Neural progenitor cell (in vitro differentiated cells): ENCODE results near the gene SPEN.

Source experiments
- CTCF ChIP-seq: fragments of 200-600 bp; sonication (generic); IDR thresholded peaks from 2 replicates; pipeline ENCODE4 v1.5.1; 2017; ENCODE audit warnings: antibody characterized with exemption, mild to moderate bottlenecking
- EZH2 ChIP-seq: fragments of 200-600 bp; sonication (generic); IDR thresholded peaks from 2 replicates; pipeline ENCODE4 v1.6.1; 2017; ENCODE audit warnings: antibody characterized with exemption, mild to moderate bottlenecking, moderate library complexity

DNA sequence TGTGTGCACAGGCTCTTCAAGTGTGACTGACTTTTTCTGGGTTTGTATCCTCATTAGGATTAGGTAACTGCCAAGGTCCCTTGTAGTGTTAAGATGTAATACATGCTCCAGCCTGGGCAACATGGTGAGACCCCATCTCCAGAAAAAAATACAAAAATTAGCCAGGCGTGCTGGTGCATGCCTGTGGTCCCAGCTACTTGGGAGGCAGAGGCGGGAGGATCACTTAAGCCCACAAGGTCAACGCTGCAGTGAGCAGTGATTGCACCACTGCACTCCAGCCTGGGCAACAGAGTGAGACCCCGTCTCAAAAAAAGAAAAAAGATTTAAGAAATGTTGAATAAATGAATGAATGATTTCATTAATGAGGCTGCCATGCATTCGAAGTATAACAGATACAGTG lies 113.3 kb downstream of the SPEN start:
- TF ChIP-seq CTCF (no peak), EZH2 (no peak)
